GM18868 (cell line): ENCODE measurements around the gene UBD.
A peak's percentile ranks its signal among the peaks of the same experiment; 100 is the strongest.

ENCODE experiments used
- ATAC-seq: cut with Tn5 transposase; IDR thresholded peaks from one replicate; pipeline ENCODE4 v1.9.1; 2021; ENCODE audit warnings: mild to moderate bottlenecking, moderate library complexity; ENCODE audit not compliant: unreplicated experiment

The UBD gene

DNA sequence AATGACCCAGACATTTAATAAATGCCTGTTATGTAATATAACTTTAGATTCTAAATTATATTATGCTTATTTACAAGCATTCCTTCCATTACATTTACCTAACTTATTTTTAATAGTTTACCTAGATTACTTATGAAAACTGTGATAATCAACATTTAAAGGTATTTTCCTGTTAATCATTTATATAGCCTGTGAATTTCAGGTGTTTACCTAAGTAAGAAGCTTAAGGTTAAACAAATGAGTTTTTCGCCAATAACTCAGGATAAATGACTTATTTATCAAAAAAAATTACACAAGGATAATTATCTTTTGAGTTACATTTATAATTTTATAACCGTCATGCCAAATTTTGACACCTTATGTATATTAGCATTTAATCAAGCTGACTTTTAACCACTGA, 35.5 kb downstream of the UBD start:
- no peak for ATAC-seq

DNA sequence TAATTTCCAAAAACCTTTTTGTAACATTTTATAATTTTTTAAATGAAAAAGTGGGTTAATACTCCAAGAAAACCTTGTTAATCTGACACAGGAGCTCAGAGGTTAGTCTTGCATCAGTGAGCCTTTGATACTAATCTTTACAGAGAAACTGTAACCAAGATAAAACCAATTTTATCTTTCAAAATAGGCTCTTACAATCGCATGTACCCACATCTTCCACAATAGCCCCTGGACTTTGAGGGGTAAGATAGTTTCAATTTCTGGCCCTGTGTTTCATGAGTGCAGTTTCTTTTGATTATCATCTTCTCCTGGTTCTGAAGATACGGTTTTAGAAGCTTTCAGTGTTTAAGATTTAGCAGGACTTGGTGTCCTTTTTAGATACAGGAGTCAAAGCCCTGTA, 37.3 kb downstream of the UBD start:
- ATAC-seq, result no peak

DNA sequence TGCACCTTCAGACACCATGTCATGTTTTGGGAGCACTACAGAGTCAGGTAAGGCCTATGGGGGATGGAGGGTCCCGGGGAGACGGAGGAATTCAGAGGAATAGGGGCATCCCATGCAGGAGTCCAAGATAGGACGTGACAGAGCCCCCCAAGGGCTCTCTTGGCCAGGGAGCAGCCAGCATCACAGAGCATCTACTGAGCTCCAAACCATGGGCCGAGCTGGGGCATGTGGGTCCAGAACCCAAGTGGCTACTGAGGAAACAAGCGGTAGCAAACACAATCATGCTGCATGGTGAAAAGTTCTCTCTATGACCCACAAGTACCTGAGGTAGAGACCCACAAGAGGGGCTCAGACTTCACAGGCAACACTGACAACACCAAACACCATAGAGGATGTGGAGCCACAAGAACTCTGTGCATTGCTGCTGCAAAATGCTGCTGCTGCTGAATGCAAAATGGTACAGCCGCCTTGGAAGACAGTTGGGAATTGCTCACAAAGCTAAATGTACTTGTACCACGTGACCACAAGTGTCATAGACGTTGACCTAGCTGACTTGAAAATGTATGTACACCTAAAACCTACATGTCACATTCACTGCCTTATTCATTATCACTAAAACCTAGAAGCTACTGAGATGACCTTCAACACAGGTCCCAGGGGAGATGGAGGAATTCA, 38.4 kb downstream of the UBD start:
- ATAC-seq, result no peak

DNA sequence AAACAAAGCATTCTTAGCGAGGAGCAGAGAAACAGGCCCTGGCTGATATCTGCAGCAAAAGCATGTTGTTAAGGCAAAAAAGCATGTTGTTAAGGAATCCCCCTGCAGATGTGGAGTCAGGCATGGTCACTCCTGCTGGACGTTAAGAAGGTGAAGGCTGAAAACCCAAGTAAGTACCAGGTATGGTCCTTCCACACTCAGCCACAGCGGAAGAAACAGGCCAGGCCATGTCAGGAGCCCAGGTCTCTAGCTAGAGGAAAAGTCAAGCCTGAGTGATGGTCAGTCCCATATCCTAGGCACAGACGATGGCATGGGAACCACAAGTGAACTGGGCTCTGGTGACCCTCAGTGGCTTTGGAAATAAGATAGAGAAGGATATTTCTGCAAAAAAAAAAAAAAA, 39.3 kb downstream of the UBD start:
- no peak for ATAC-seq

DNA sequence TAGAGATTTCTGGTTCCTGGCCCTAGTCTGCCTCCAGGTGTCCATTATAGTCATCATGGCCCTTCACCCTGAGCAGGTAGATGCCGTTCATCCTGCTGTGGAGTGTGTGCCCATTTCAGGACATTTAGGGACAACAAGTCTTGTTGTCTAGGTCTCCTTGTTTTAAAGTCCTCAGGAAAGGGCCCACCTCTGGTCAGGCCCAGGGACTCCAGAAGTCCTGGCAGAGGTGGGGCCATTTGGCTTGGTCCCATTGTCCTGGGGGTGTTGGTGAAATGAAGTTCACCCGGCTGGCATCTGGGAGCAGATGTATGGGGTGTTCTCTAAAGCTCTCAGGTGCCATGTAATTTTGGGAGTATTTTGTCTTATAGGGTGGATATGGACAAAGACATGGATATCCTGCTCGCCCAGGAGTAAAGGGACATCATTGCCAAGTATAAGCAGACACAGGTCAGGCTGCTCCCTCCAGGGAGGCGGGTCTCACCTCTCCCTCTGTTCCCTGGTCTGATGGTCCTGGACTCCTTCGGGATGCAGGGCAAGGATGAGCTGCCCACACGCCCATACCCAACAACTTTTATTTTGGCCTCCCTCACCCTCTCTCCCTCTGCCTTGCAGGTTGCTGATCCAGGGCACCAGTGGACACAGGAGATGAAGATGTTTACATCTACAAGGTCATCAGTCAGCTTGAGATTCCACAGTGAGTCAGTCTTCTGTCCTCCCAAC, 40.1 kb downstream of the UBD start:
- ATAC-seq, result no peak

DNA sequence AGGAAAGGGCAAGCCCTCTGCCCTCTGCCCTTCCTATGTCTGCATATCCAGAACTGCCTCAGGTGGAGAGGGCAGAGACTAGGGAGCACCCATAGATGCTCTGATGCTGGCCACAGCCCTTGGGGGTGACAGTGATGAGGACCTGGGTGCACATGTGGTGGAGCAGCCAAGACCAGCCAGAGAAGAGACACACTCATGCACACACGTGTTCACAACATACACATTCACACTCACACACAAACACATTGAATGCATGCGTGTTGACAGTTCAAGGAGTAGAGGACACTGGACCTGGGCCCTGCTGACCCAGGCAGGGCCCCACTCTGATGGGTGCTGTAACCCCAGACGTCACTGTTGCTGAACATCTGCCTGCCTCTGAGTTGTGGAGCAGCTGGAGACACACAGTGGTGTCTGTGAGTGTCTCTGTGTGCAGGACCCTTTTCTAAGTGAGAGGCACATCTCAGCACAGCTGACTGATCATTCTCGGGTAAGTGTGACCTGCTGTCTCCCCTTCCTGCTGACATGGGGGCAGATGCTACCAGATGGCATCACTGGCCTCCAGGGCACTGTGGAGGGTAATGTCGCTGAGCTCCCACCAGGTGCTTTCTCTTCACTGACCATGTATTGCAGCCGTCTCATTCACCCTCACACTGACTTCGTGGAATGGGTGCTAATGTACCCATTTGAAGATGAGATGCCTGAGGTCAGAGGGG, 41.6 kb downstream of the UBD start:
- no peak for ATAC-seq

DNA sequence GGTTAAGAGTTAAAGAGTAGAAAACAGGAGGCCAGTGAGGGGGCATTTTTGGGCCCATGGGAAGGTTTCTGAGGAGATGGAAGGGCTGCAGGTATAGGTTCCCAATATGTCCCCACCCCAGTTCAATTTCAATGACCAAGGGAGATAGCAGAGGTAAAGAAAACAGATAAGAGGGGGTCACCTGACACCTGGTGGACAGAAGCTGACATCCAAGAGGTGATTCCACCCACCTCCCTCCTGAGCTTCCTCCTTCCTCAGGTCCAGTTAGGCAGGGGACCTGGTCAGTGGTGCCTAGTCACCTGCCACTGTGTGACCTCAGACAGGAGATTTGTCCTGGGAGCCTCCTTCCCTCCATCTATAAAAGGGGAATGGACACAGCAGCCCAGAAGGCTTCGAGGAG, 42.3 kb downstream of the UBD start:
- no peak for ATAC-seq

DNA sequence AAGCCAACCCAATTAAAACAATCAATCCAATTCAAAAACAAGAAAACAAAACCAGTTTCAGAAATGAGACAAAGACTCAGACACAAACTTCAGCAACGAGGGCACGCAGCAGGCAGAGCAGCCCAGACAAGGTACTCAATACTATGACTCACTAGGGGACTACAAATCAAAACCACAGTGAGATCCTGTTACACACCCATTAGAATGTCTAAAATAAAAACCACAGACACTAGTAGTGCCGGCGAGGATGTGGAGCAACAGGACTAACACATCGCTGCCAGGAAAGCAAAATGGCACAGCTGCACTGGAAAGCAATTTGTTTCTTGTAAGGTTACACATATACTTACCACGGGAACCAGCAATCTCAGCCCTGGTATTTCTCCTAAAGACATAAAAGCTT, 43.4 kb downstream of the UBD start:
- ATAC-seq, result peak; percentile 67

DNA sequence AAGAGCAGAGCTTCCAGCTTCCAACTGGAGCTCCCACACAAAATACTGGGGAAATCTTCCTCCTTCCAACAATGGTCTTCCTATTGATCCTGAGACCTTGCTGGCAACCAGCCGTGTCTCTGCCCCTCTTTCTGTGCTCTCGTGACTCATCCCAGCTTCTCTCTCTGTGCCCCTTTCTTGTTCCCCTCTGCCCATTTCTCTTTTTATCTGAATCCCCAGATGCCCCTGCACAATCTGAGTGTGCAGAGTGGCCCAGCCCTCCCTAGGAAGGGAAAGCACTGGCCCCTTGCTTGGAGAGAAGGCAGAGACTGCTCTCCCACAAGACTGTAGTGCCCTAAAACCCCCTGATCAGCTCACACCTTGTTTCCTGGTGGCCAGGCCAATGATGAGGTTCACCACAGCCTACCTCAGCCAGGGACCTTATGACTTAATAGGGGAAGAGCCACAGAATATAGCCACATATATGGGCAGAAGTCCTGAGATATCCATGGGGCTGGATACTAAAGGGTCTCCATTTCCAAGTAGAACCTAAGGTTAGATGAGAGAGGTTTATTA, 48.7 kb downstream of the UBD start:
- ATAC-seq, result no peak

DNA sequence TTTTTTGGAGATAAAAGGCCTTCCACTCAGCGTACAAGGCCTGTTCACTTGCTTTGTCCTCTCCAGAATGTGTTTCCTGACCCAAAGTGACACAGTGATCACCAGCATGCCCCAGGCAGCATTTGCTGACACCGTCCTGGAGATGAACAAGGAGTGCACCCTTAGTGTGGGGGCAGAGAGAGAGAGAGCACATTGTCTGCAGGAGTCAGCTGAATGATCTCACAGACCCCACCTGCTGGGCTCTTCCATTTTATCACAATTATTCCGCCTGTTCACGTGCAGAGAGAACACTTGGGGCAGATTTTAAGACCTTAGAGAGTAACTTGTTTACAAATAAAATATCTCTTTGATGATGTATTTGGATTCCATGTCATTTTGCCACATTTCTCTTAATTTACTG, 49.3 kb downstream of the UBD start:
- ATAC-seq, result no peak

DNA sequence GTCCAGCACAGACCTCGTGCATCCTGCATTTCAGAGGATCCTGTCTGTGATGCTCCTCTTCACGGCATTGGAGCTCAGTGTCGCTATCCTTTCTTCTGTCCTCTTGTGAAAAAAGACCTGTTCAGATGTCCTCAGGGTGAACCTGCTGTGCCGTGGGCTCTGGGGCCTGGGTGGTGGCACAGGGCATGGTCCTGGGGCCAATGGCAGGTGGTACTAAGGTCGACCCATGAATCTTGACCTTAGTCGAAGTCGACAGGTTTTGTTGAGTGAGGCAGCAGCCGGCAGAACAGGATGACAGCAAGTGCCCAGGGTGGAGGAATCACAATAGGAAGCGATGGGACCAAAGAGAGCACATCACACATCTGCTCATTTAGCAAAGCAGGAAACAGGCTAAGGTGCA, 49.8 kb downstream of the UBD start:
- ATAC-seq, result no peak

DNA sequence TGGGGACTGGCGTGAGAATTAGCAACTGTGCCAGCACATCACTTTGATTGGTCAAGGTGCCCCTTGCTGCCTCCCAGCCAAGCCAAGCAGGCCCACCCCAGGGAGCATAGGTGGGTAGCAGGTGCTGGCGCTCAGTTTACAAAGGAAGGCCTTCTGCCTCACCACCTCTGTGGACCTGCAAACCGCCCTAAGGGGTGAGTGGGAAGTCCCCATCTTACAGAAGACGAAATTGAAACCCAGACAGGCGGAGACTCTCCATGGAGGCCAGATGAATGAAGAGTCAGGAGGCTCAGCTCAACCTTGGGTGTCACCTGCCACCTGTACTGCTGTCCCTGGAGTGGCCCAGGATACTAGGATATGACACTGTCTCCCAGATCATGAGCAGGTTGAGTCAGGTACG, 50.3 kb downstream of the UBD start:
- peak; percentile 93 for ATAC-seq

DNA sequence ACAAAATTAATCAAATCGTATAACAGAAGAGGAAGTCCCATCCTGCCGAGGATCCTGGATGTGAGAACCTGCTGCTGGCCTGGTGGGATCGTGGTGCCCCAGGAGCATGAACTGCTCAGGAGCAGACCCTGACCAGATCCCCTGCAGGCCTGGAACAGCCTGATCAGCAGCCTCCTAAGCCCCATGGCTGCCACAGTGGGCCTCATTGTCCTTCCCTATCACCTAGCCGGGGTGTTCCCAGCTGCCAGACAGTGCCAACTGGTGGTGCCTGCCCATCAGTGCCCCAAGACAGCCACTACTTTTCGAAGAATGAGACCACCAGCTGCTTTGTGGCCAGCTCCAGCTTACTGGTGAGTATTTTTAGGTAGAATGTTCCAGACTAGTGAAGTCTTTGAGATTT, 52.2 kb downstream of the UBD start:
- no peak for ATAC-seq

DNA sequence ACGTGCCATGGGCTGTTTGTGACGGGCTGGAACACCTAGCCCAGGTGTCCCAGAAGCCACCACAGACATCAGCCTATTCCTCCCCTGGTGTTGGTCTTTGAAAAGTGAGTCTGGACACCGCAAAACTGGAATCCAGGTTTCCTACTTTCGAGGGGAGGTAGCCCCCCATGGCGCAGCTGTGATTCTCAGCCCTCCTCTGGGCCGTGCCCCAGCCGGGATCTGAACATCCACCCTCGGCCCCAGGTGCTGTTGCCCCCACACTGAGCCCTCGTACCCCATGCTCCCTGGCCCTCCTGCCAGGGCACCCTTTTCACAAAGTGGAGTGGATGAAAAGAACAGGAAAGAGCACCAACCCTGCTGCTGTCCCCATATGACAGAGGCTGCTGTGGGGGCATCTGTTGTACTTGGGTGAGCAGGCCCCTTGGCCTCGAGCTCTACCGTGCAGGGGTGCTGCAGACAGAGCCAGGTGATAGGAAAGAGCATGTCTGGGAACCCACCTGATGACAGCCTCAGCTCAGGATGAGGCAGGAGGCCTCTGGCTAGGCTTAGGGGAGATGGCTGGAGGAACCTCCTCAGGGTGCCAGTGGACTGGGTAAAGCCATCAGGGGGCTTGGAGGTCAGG, 53.0 kb downstream of the UBD start:
- no peak for ATAC-seq

DNA sequence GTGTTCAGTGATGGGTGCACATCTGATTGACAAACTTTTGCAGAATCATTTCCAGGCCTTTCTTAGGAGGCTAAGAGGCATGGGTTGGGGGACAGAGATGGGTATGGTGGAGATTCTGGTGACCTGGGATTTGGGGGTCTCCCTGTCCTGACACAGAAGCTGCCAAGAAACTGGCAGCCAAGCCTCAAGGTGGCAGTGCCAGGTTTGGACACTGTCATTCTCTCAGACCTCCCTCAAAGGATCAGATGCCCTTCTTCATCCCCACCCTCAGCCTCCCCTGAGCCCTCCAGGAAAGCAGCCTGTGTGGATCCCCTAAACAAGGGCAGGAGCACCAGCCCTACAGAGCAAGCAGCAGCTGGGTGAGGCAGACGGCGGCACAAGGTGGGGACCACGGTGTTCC, 53.7 kb downstream of the UBD start:
- ATAC-seq, result no peak
